ENCODE data around the gene ETS1.
A peak's percentile ranks its signal among the peaks of the same experiment; 100 is the strongest.

The ETS1 gene

DNA sequence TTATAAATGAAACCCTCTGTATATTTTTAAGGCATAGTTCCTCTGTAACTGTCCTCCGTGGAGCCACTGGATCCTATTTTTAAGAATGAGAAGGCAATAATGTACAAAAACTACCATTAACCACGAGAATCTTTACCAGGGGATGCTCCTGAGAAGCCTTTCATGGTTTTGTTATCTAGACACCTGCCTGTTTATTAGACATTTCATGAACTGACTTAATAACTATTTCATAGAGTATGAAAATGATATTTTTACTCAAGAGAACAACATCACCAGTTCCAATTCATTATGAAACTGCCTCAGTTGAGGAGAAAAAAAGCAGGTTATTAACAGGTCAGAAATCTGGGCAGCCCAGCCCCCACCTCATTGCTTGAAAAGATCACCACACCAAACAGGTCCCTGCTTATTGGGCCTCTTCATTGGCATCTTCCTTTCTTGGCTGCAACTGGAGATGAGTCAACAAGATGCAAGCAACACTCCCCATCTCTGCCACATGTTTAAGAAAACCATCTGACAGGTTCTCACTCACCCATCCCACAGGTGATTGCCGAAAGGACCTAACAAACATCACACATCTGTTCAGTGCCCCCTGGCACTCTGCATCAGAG lies 27.8 kb downstream of the ETS1 start:
- TF ChIP-seq EGR1 (IDR thresholded peaks at IDR 0.05) (no peak), YY1 (IDR thresholded peaks at IDR 0.05; ENCODE audit: low read depth) (no peak), TAF1 (IDR thresholded peaks at IDR 0.05; ENCODE audit: low read depth) (no peak), NFIC (IDR thresholded peaks at IDR 0.05) (no peak)
- TF ChIP-seq, protein P1, sequence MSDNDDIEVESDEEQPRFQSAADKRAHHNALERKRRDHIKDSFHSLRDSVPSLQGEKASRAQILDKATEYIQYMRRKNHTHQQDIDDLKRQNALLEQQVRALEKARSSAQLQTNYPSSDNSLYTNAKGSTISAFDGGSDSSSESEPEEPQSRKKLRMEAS (IDR thresholded peaks at IDR 0.05): no peak

DNA sequence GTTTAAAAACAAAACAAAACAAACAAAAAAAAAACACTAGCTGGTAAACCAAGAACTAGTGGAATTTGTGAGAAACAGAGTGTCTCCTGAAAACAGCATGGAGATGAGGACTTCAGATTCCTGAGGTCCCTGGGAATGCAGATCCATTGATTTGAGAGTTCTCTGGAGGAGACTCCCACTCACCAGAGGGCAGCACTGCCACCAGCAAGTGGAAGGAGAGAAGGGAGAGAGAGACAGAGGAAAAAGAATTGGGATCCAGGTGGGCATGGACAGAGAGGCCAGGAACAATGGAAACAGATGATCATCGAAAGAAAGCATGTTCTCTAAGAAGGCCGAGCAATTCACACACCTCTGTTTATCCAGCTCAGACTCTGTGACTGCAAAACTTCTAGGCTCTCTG lies 31.8 kb downstream of the ETS1 start:
- TF ChIP-seq EGR1 (IDR thresholded peaks at IDR 0.05): no peak
- TF ChIP-seq RAD21 (IDR thresholded peaks at IDR 0.05; ENCODE audit: low read depth): peak; percentile 52

DNA sequence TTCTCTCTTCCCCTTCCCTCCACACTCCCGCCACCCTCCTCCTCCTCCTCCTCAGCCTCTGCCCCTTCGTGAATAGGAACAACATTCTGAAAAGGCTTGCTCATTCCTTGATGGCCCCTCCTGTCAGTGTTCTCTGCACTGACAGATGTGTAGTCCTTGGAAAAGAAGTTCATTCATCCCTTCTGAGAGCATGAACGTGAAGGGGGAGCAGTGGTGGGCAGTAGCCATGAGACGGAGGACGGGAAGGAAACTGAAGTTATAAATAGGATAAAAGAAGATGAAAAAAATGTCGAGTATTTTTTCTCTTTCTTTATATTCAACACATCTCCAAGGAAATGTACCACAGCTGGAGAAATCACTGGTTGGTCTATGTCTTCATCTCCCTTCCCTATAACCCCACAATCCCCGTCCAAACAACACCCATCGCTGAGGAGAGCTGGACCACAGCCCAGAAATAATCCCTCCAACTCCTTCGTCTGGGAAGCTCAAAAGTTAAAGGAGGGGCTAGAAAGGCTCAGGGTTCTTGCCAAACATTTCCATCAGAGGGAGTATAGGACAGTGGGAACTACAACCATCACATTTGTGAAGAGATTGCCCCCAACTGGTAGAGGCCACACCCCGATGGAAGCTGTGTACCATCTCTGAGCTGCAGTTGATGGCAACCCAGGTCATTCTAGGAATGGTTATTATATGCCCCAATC lies 33.5 kb downstream of the ETS1 start:
- 0 out of 2 replicates have a peak, but pooled peaks have one; percentile 12 for TF ChIP-seq RAD21 (IDR thresholded peaks at IDR 0.05; ENCODE audit: low read depth)
- TF ChIP-seq, protein P1 (IDR thresholded peaks at IDR 0.05): no peak

DNA sequence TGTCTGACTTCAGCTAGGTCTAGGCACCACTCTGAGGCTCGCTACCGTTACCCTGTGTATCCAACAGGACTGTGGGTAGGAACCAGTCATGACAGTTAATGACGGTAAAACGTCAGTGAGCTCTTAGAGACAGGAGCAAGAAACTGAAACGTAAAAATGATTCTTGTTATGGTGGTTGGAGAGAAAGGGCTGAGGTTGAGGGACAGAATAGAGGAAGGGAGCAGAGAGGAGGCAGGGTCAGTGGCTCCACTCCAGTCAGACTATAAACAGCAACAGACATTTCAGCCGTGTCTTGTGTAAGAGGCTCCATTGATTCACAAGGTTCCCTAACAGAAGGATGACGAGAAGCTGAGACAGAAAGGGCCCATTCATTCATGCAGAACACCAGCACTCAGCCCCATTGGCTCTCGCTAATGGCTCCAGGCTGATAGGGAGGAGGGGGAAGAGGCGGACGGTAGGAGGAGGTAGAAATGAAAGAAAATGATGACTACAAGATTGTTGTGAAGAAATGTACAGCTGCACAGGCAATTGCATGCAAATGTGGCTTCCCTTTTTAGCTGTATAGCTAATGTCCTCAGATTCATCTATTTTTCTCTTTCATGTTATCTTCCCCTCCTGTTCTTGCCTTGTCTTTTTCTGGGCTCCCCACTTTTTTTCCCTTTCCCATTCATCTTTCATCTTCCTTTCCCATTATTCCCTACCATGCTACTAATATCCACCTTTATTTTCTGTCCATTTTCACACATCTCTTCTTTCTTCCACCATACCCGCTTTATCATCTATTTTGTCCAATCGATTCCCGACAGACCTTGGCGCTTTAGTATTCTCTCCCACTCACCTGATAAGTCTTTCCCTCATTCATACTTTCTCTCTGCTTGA lies 34.3 kb downstream of the ETS1 start:
- TF ChIP-seq EGR1 (IDR thresholded peaks at IDR 0.05) (no peak), TAF1 (IDR thresholded peaks at IDR 0.05; ENCODE audit: low read depth) (no peak), CEBPB (IDR thresholded peaks at IDR 0.05) (no peak), TEAD4 (IDR thresholded peaks at IDR 0.05) (no peak), EP300 (IDR thresholded peaks at IDR 0.05; ENCODE audit: borderline replicate concordance) (no peak), NFIC (IDR thresholded peaks at IDR 0.05) (no peak), FOXM1 (IDR thresholded peaks at IDR 0.05; ENCODE audit: borderline replicate concordance, low read depth) (no peak), REST (IDR thresholded peaks at IDR 0.05; ENCODE audit: low read depth) (no peak), ZBTB7A (IDR thresholded peaks at IDR 0.05; ENCODE audit: low read depth) (no peak), YY1 (IDR thresholded peaks at IDR 0.05; ENCODE audit: low read depth) (no peak), CREB1 (IDR thresholded peaks at IDR 0.05; ENCODE audit: low read depth) (no peak), TCF12 (IDR thresholded peaks at IDR 0.05; ENCODE audit: low read depth) (no peak)
- TF ChIP-seq, protein P1 (IDR thresholded peaks at IDR 0.05): no peak
- TF ChIP-seq, protein P2, sequence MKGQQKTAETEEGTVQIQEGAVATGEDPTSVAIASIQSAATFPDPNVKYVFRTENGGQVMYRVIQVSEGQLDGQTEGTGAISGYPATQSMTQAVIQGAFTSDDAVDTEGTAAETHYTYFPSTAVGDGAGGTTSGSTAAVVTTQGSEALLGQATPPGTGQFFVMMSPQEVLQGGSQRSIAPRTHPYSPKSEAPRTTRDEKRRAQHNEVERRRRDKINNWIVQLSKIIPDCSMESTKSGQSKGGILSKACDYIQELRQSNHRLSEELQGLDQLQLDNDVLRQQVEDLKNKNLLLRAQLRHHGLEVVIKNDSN (IDR thresholded peaks at IDR 0.05): no peak

DNA sequence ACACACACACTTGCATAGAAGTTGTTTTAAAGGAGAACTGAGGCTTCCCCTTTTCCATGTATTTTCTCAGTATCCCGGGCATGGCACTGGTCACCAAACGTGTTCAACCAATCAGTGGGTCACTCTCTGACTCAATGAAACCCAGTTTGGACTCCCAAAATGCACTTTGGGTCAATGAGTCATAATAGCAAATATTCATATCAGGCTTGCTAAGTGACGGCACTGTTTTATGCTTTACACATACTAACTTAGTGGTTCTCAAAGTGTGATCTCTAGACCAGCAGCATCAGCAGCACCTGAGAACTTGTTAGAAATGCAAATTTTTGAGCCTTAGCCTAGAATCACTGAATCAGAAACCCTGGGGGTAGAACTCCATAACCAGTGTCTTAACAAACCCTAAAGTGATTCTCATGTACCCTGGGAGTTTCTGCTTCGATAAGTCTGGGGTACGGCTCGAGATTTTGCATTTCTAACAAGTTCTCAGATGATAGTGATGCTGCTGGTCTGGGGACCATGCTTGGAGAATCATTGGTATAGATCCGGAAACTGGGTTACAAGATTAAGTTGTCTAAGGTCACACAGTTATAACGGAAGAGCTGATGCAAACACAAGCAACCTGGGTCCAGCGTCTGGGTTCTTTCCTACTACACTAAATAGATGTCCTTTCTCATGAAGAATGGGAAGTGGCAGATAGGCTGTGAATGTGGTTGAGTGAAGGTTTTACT lies 35.6 kb downstream of the ETS1 start:
- no peak for TF ChIP-seq REST (IDR thresholded peaks at IDR 0.05; ENCODE audit: low read depth)
- TF ChIP-seq YY1 (IDR thresholded peaks at IDR 0.05; ENCODE audit: low read depth): no peak
- TF ChIP-seq, protein P2 (IDR thresholded peaks at IDR 0.05): no peak
- no peak for TF ChIP-seq RAD21 (IDR thresholded peaks at IDR 0.05; ENCODE audit: low read depth)
- TF ChIP-seq CREB1 (IDR thresholded peaks at IDR 0.05; ENCODE audit: low read depth): no peak
- no peak for TF ChIP-seq EGR1 (IDR thresholded peaks at IDR 0.05)
- no peak for TF ChIP-seq TEAD4 (IDR thresholded peaks at IDR 0.05)
- no peak for TF ChIP-seq NFIC (IDR thresholded peaks at IDR 0.05)
- no peak for TF ChIP-seq CEBPB (IDR thresholded peaks at IDR 0.05)
- TF ChIP-seq ZBTB7A (IDR thresholded peaks at IDR 0.05; ENCODE audit: low read depth): no peak
- no peak for TF ChIP-seq TAF1 (IDR thresholded peaks at IDR 0.05; ENCODE audit: low read depth)
- TF ChIP-seq FOXM1 (IDR thresholded peaks at IDR 0.05; ENCODE audit: borderline replicate concordance, low read depth): no peak
- TF ChIP-seq EP300 (IDR thresholded peaks at IDR 0.05; ENCODE audit: borderline replicate concordance): no peak
- TF ChIP-seq, protein P1 (IDR thresholded peaks at IDR 0.05): no peak
- no peak for TF ChIP-seq TCF12 (IDR thresholded peaks at IDR 0.05; ENCODE audit: low read depth)

All from Ishikawa (cell line).